ENCODE measurements around the gene NFYC.

- TF ChIP-seq EZH2 (IDR thresholded peaks at IDR 0.05) (no peak), POLR2AphosphoS5 (IDR thresholded peaks at IDR 0.05; ENCODE audit: borderline replicate concordance, low read depth, low read length) (no peak), FOXP2 (optimal IDR thresholded peaks at IDR 0.05; ENCODE audit: control extremely low read depth, extremely low read length, insufficient read depth) (no peak)
Measured at GRCh38 chr1:40783001-40783905, 91.7 kb downstream of the NFYC start, which contains the start of gene KCNQ4.
